Measurements from ENCODE around the gene ANKRD12. TPM values are rescaled to one million over a fixed set of nuclear protein-coding genes. Genes with fewer than 3 reads are reported as not detected.

The ANKRD12 gene
- total RNA-seq, 2 experiments from 2014 or later = 62.5 to 68.4 TPM

- Mint-ChIP-seq H3K9me3 (no peaks in the 10 kb centered on the region), H3K4me1 (ENCODE audit: low read depth) (peaks cover 63% of the 10 kb centered on the region), H3K27ac (peak overlapping the region; percentile 34), H3K27me3 (no peaks in the 10 kb centered on the region), H3K4me3 (no peak overlapping the region), H3K36me3 (ENCODE audit: low read depth) (peaks cover 56% of the 10 kb centered on the region)
- ATAC-seq (no peak), DNase-seq (no peak)
- ChIA-PET CTCF (interaction anchor here (1.3 kb wide), 1 partner anchor 10 kb away, joined by 4 read pairs; no protein-coding TSS in a partner anchor), POLR2A (interaction anchor here (1.2 kb wide), 1 partner anchor 22 kb away, joined by 3 read pairs; no protein-coding TSS in a partner anchor)
- intact Hi-C loops (cut with micrococcal nuclease) = no loop called here
- no peak for TF ChIP-seq CTCF (IDR thresholded peaks at IDR 0.05)
These were observed 46.3 kb downstream of the ANKRD12 start for GRCh38 chr18:9182852-9183399.

- ChIA-PET CTCF (interaction anchor here (1.4 kb wide), 1 partner anchor 29 kb away, joined by 3 read pairs; no protein-coding TSS in a partner anchor), POLR2A (interaction anchor here (1.5 kb wide), 1 partner anchor 9 kb away, joined by 4 read pairs; no protein-coding TSS in a partner anchor)
- DNase-seq = peak; percentile 19
- intact Hi-C loops (cut with micrococcal nuclease) = no loop called here
- peak overlapping the region; percentile 51 for H3K4me3 Mint-ChIP-seq
- peak; percentile 80 for ATAC-seq
- peaks cover 54% of the 10 kb centered on the region for H3K4me1 Mint-ChIP-seq (ENCODE audit: low read depth)
- no peak for TF ChIP-seq CTCF (IDR thresholded peaks at IDR 0.05)
- H3K36me3 Mint-ChIP-seq (ENCODE audit: low read depth) = peaks cover 61% of the 10 kb centered on the region
- no peaks in the 10 kb centered on the region for H3K9me3 Mint-ChIP-seq
- no peaks in the 10 kb centered on the region for H3K27me3 Mint-ChIP-seq
- peak overlapping the region; percentile 77 for H3K27ac Mint-ChIP-seq
These were observed 48.5 kb downstream of the ANKRD12 start for GRCh38 chr18:9184998-9185613.

- H3K9me3 Mint-ChIP-seq = no peaks in the 10 kb centered on the region
- peaks cover 41% of the 10 kb centered on the region for H3K4me1 Mint-ChIP-seq (ENCODE audit: low read depth)
- DNase-seq (no peak), ATAC-seq (no peak)
- peak overlapping the region; percentile 6 for H3K27ac Mint-ChIP-seq
- ChIA-PET POLR2A (interaction anchor here (0.7 to 1.8 kb wide), 3 partner anchors 9 to 112 kb away, joined by 3 to 4 read pairs (median 3); no protein-coding TSS in a partner anchor), CTCF (interaction anchor here (0.6 to 1.8 kb wide), 5 partner anchors 26 to 201 kb away, joined by 4 read pairs; no protein-coding TSS in a partner anchor)
- TF ChIP-seq CTCF (IDR thresholded peaks at IDR 0.05) = no peak
- intact Hi-C loops (cut with micrococcal nuclease) = no loop called here
- H3K4me3 Mint-ChIP-seq = no peak overlapping the region
- H3K36me3 Mint-ChIP-seq (ENCODE audit: low read depth) = peaks cover 61% of the 10 kb centered on the region
- no peaks in the 10 kb centered on the region for H3K27me3 Mint-ChIP-seq
These were observed 52.0 kb downstream of the ANKRD12 start for GRCh38 chr18:9188359-9189231.

GRCh38 chr18:9189491-9189890, 52.9 kb downstream of the ANKRD12 start:
- intact Hi-C loops (cut with micrococcal nuclease) = no loop called here

More at GRCh38 chr18:9189491-9189890, 52.9 kb downstream of the ANKRD12 start:
- Mint-ChIP-seq H3K27ac (no peak overlapping the region), H3K4me1 (ENCODE audit: low read depth) (peaks cover 36% of the 10 kb centered on the region), H3K4me3 (no peak overlapping the region), H3K36me3 (ENCODE audit: low read depth) (peaks cover 58% of the 10 kb centered on the region), H3K9me3 (no peaks in the 10 kb centered on the region), H3K27me3 (no peaks in the 10 kb centered on the region)
- ChIA-PET CTCF (interaction anchor here (0.6 to 1.8 kb wide), 5 partner anchors 42 to 202 kb away, joined by 3 to 5 read pairs (median 4); no protein-coding TSS in a partner anchor), POLR2A (interaction anchor here (1.8 kb wide), 1 partner anchor 10 kb away, joined by 4 read pairs; no protein-coding TSS in a partner anchor)
- no peak for TF ChIP-seq CTCF (IDR thresholded peaks at IDR 0.05)
- no peak for DNase-seq
- ATAC-seq = no peak
